Type B pancreatic cell (in vitro differentiated cells): Measurements from ENCODE around the gene TAS2R7. TPM values are rescaled to one million over a fixed set of nuclear protein-coding genes. Genes with fewer than 3 reads are reported as not detected.
"Not testable (repeated sequence)": the region's sequence is repeated elsewhere in the genome, so short reads cannot be mapped to it uniquely, and the experiment has no call there.

ENCODE experiments used
- DNase-seq: peaks from one replicate; pipeline ENCODE4 v3.0.0; 2021; ENCODE audit warnings: mixed read lengths; ENCODE audit not compliant: unreplicated experiment; ENCODE audit errors: extremely low spot score
- H3K27ac Mint-ChIP-seq: 2 replicates; pipeline ENCODE4 v1.8.0; 2021; ENCODE audit warnings: mild to moderate bottlenecking, mixed read lengths
- H3K27me3 Mint-ChIP-seq: 2 replicates; pipeline ENCODE4 v1.8.0; 2021; ENCODE audit warnings: mixed read lengths
- H3K36me3 Mint-ChIP-seq: 2 replicates; pipeline ENCODE4 v1.8.0; 2021; ENCODE audit warnings: mixed read lengths
- H3K4me1 Mint-ChIP-seq: one replicate; pipeline ENCODE4 v1.8.0; 2021; ENCODE audit warnings: mixed read lengths; ENCODE audit not compliant: unreplicated experiment
- H3K4me3 Mint-ChIP-seq: 2 replicates; pipeline ENCODE4 v1.8.0; 2021; ENCODE audit warnings: mild to moderate bottlenecking, mixed read lengths
- H3K9me3 Mint-ChIP-seq: 2 replicates; pipeline ENCODE4 v1.8.0; 2021; ENCODE audit warnings: mixed read lengths
- CTCF ChIP-seq: fragments of 200-600 bp; sonication (generic); conservative IDR thresholded peaks from 2 replicates; pipeline ENCODE4 v1.5.0; 2021; ENCODE audit warnings: antibody characterized with exemption, mild to moderate bottlenecking
- total RNA-seq: library from RNA; stranded (reverse); gene quantifications from 2 replicates; pipeline ENCODE4 v1.2.1, GENCODE V29; 2021; ENCODE audit warnings: low replicate concordance

TAS2R7 gene
- total RNA-seq, 1 donor from 2014 or later: not detected

GRCh38 chr12:10807186-10807585, 4.8 kb upstream of the TAS2R7 start, which contains the start of gene TAS2R8:
TAS2R8 (minus strand) TSS chr12:10807286; CDS start chr12:10806980, 306 bp downstream.
- Mint-ChIP-seq H3K9me3 (no peaks in the 10 kb centered on the region), H3K27ac (no peak within 1 kb of the TSS), H3K36me3 (no peaks in the 10 kb centered on the region), H3K4me1 (no peaks in the 10 kb centered on the region), H3K27me3 (peaks cover 17% of the 10 kb centered on the region), H3K4me3 (no peak within 1 kb of the TSS)
- no peak for DNase-seq
- no peak for TF ChIP-seq CTCF

- H3K27me3 Mint-ChIP-seq: peaks cover 24% of the 10 kb centered on the region
- H3K27ac Mint-ChIP-seq: no peak overlapping the region
- TF ChIP-seq CTCF: no peak
- H3K4me1 Mint-ChIP-seq: no peaks in the 10 kb centered on the region
- no peak overlapping the region for H3K4me3 Mint-ChIP-seq
- no peaks in the 10 kb centered on the region for H3K9me3 Mint-ChIP-seq
- no peak for DNase-seq
- H3K36me3 Mint-ChIP-seq: no peaks in the 10 kb centered on the region
These were observed 686 bp downstream of the TAS2R7 start for GRCh38 chr12:10801741-10802140.

GRCh38 chr12:10794222-10794621, 8.2 kb downstream of the TAS2R7 start:
- no peaks in the 10 kb centered on the region for H3K4me1 Mint-ChIP-seq
- H3K27me3 Mint-ChIP-seq: peaks cover 11% of the 10 kb centered on the region
- H3K9me3 Mint-ChIP-seq: no peaks in the 10 kb centered on the region
- no peak overlapping the region for H3K4me3 Mint-ChIP-seq
- no peak for DNase-seq
- TF ChIP-seq CTCF: no peak
- no peaks in the 10 kb centered on the region for H3K36me3 Mint-ChIP-seq
- H3K27ac Mint-ChIP-seq: no peak overlapping the region

- H3K27ac Mint-ChIP-seq, H3K4me3 Mint-ChIP-seq, H3K27me3 Mint-ChIP-seq, H3K36me3 Mint-ChIP-seq, DNase-seq, H3K4me1 Mint-ChIP-seq, H3K9me3 Mint-ChIP-seq: not testable (repeated sequence)
These were observed 10.7 kb downstream of the TAS2R7 start for GRCh38 chr12:10791769-10792168.

GRCh38 chr12:10783252-10783651, 19.2 kb downstream of the TAS2R7 start:
- TF ChIP-seq CTCF: no peak
- Mint-ChIP-seq H3K27me3 (no peaks in the 10 kb centered on the region), H3K36me3 (no peaks in the 10 kb centered on the region), H3K4me3 (peak overlapping the region; percentile 14), H3K27ac (peak overlapping the region; percentile 12), H3K9me3 (no peaks in the 10 kb centered on the region), H3K4me1 (no peaks in the 10 kb centered on the region)
- DNase-seq: no peak

- Mint-ChIP-seq H3K27me3 (peaks cover 5% of the 10 kb centered on the region), H3K9me3 (no peaks in the 10 kb centered on the region), H3K4me1 (no peaks in the 10 kb centered on the region), H3K4me3 (no peak overlapping the region), H3K36me3 (no peaks in the 10 kb centered on the region), H3K27ac (no peak overlapping the region)
- DNase-seq: no peak
- TF ChIP-seq CTCF: no peak
These were observed 23.3 kb downstream of the TAS2R7 start for GRCh38 chr12:10779103-10779502.
